ENCODE data around the gene MDGA2. TPM values are rescaled to one million over a fixed set of nuclear protein-coding genes. Genes with fewer than 3 reads are reported as not detected.

The MDGA2 gene
- total and polyA plus RNA-seq, 2 of the 8 experiments (the other 6 are each of a cell fraction or from before 2014, with no cell fraction given), result 0.11 to 0.69 TPM

DNA sequence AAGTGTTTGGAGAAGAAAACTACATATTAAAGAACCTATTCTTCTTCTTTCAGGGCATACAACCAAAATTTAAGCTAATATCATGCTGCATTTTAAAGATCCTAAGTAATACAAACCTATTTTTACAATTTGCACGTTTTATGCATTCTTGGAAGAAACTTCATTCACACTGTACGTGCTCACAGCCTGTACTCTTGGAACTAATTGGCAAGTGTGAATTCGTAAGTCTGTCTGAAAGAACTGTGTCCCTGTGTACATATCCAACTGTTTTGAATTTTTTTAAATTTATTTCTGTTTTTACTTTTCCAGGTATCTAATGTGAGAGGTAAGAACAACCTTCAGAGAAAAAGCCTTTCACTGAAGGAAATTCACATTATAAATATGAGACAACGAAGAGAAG, 347.0 kb downstream of the MDGA2 start:
- no peak overlapping the region for H2BK120ac ChIP-seq (replicated peaks; ENCODE audit: low read depth, low read length)
- 91% methylated on average over 4 of the region's 4 CpGs; no CpG with 5 or more reads in 1 of the 2 experiments for whole genome bisulfite sequencing, 2 experiments (ENCODE audit: extremely low coverage in 1 of 2, insufficient coverage in 1 of 2, insufficient read length in 1 of 2, insufficient replicate concordance in 2 of 2, low coverage in 1 of 2, low lambda C conversion rate in 2 of 2, missing lambda C conversion rate in 1 of 2)
- no peak overlapping the region for H3K4me3 ChIP-seq (ENCODE audit: extremely low read depth in 1 of 4, insufficient read depth in 2 of 4, low read depth in 3 of 4, low read length in 4 of 4)
- DNase-seq (ENCODE audit: low read depth in 1 of 2, low spot score in 2 of 2) (no peak), FAIRE-seq (no peak)
- no peaks in the 10 kb centered on the region; the same call in 1 of the 2 replicates for H3K23me2 ChIP-seq (ENCODE audit: low read depth, low read length)
- H4K20me1 ChIP-seq (replicated peaks in 1 of 2; ENCODE audit: control insufficient read depth in 1 of 2, insufficient read depth in 2 of 2, low read length in 2 of 2), result no peaks in the 10 kb centered on the region
- H3K27ac ChIP-seq (ENCODE audit: low read depth, low read length), result no peak overlapping the region
- H3K18ac ChIP-seq (ENCODE audit: extremely low read depth, low read length), result no peak overlapping the region
- no peak overlapping the region for H3K23ac ChIP-seq (ENCODE audit: insufficient read length)
- H3K14ac ChIP-seq (ENCODE audit: insufficient read length), result no peak overlapping the region
- no peak overlapping the region for H4K8ac ChIP-seq (ENCODE audit: extremely low read depth, insufficient read depth, low read length)
- POLR2A ChIA-PET (ENCODE audit: partially characterized antibody), result no interaction called here
- H2BK12ac ChIP-seq (ENCODE audit: low read depth, low read length), result no peak overlapping the region
- H3K56ac ChIP-seq (replicated peaks; ENCODE audit: insufficient read length, low read depth, low read length), result no peak overlapping the region
- H2BK15ac ChIP-seq (ENCODE audit: low read length), result no peak overlapping the region
- H3K79me2 ChIP-seq (ENCODE audit: control insufficient read depth in 1 of 2, insufficient read depth in 2 of 2, low read length in 2 of 2), result no peaks in the 10 kb centered on the region
- CTCF ChIA-PET (ENCODE audit: partially characterized antibody), result no interaction called here
- no peak overlapping the region for H4K5ac ChIP-seq (ENCODE audit: insufficient read length, low read depth, low read length)
- TF ChIP-seq SP2 (IDR thresholded peaks at IDR 0.05; ENCODE audit: low read length) (no peak), ZNF274 (IDR thresholded peaks at IDR 0.05; ENCODE audit: borderline replicate concordance, extremely low read depth, low read length) (no peak), EGR1 (IDR thresholded peaks at IDR 0.05; ENCODE audit: borderline replicate concordance, low read depth, low read length) (no peak), RBBP5 (IDR thresholded peaks at IDR 0.05; ENCODE audit: borderline replicate concordance, low read depth, low read length) (no peak), SIN3A (conservative IDR thresholded peaks at IDR 0.05 in 1 of 2, IDR thresholded peaks at IDR 0.05 in 1 of 2; ENCODE audit: low read depth in 1 of 2, low read length in 2 of 2) (no peak)
- TF ChIP-seq, protein P1, sequence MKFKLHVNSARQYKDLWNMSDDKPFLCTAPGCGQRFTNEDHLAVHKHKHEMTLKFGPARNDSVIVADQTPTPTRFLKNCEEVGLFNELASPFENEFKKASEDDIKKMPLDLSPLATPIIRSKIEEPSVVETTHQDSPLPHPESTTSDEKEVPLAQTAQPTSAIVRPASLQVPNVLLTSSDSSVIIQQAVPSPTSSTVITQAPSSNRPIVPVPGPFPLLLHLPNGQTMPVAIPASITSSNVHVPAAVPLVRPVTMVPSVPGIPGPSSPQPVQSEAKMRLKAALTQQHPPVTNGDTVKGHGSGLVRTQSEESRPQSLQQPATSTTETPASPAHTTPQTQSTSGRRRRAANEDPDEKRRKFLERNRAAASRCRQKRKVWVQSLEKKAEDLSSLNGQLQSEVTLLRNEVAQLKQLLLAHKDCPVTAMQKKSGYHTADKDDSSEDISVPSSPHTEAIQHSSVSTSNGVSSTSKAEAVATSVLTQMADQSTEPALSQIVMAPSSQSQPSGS (IDR thresholded peaks at IDR 0.05; ENCODE audit: low read length), result no peak
- H2BK5ac ChIP-seq (ENCODE audit: low read depth, low read length), result no peak overlapping the region
- no peak overlapping the region for H4K91ac ChIP-seq (replicated peaks; ENCODE audit: insufficient read length, low read length)
- no peaks in the 10 kb centered on the region for H3K9me3 ChIP-seq (ENCODE audit: insufficient read depth in 2 of 2, low read depth in 1 of 2, low read length in 1 of 2)
- no peak overlapping the region for H3K9ac ChIP-seq (replicated peaks in 1 of 4; ENCODE audit: extremely low read depth in 1 of 4, low read depth in 3 of 4, low read length in 3 of 4)
- H3K4ac ChIP-seq (replicated peaks; ENCODE audit: insufficient read length, low read depth, low read length), result no peak overlapping the region
- H3K27me3 ChIP-seq (replicated peaks in 1 of 4; ENCODE audit: control insufficient read depth in 3 of 4, extremely low read depth in 1 of 4, insufficient read depth in 3 of 4, low read length in 3 of 4), result no peaks in the 10 kb centered on the region
- H3K4me2 ChIP-seq (ENCODE audit: insufficient read depth in 1 of 2, low read depth in 2 of 2, low read length in 2 of 2), result no peak overlapping the region
- H2BK20ac ChIP-seq (ENCODE audit: low read length), result no peak overlapping the region
- H3K36me3 ChIP-seq (ENCODE audit: control insufficient read depth in 2 of 4, insufficient read depth in 4 of 4, low read length in 3 of 4), result no peaks in the 10 kb centered on the region
- H2AK5ac ChIP-seq (ENCODE audit: low read depth, low read length), result no peak overlapping the region
- no peaks in the 10 kb centered on the region for H3K79me1 ChIP-seq (ENCODE audit: low read depth, low read length)
- no peaks in the 10 kb centered on the region for H3K4me1 ChIP-seq (replicated peaks in 1 of 4; ENCODE audit: control insufficient read depth in 3 of 4, insufficient read depth in 4 of 4, low read length in 3 of 4)
- no peak overlapping the region for H2AFZ ChIP-seq (ENCODE audit: low read length)

Measured in H1 (cell line).